NT2/D1 (cell line): ENCODE measurements around the gene DDX23.

ENCODE experiments used
- SUZ12 ChIP-seq: IDR thresholded peaks from 2 replicates; pipeline ENCODE4 v1.6.1; 2011; ENCODE audit not compliant: insufficient read length, insufficient read depth; ENCODE audit errors: extremely low read depth
- YY1 ChIP-seq: IDR thresholded peaks from 2 replicates; pipeline ENCODE4 v1.6.1; 2011; ENCODE audit not compliant: insufficient read length, insufficient read depth
- ZNF274 ChIP-seq: IDR thresholded peaks from 2 replicates; pipeline ENCODE4 v1.6.1; 2011; ENCODE audit warnings: mild to moderate bottlenecking, low read depth, low read length

GRCh38 chr12:48803675-48804074, 48.3 kb downstream of the DDX23 start:
- TF ChIP-seq YY1 (no peak), ZNF274 (no peak), SUZ12 (no peak)
